H1 (cell line): ENCODE results near the gene TPH2. TPM values are rescaled to one million over a fixed set of nuclear protein-coding genes. Genes with fewer than 3 reads are reported as not detected.

Experiments used
- CTCF ChIA-PET: fragments of 300-600 bp; sonication (Branson Sonifier 250); formaldehyde crosslinking; loops from one replicate; lab custom pipeline; 2021; ENCODE audit not compliant: partially characterized antibody; lab: Charles Lee
- POLR2A ChIA-PET: fragments of 300-600 bp; sonication (Branson Sonifier 250); formaldehyde crosslinking; loops from one replicate; lab custom pipeline; 2021; ENCODE audit warnings: inconsistent platforms; ENCODE audit not compliant: partially characterized antibody; lab: Charles Lee
- DNase-seq, 2 experiments: peaks; one replicate each; pipeline versions ENCODE4 v3.0.0 to v3.0.0-alpha.2; 2010 to 2022; ENCODE audit warnings: low spot score in 2 of 2, low read depth in 1 of 2, mixed read lengths in 1 of 2
- FAIRE-seq: peaks from 2 replicates; lab custom pipeline; 2011; peaks lifted over from hg19 to GRCh38; lab: Jason Lieb, UNC
- H2AFZ ChIP-seq: 2 replicates; pipeline ENCODE4 v1.8.1; 2012; ENCODE audit warnings: low read length, inconsistent platforms
- H2AK5ac ChIP-seq: 2 replicates; pipeline ENCODE4 v1.6.1; 2013; ENCODE audit warnings: low read depth, low read length
- H2BK120ac ChIP-seq: replicated peaks from 2 replicates; pipeline ENCODE3; 2013; ENCODE audit warnings: low read depth, low read length, inconsistent platforms
- H2BK12ac ChIP-seq: 2 replicates; pipeline ENCODE4 v1.6.1; 2013; ENCODE audit warnings: low read depth, low read length
- H2BK15ac ChIP-seq: 2 replicates; pipeline ENCODE4 v1.6.1; 2013; ENCODE audit warnings: low read length
- H2BK20ac ChIP-seq: 2 replicates; pipeline ENCODE4 v1.6.1; 2013; ENCODE audit warnings: low read length
- H2BK5ac ChIP-seq: 2 replicates; pipeline ENCODE4 v1.6.1; 2013; ENCODE audit warnings: low read depth, low read length
- H3K14ac ChIP-seq: 2 replicates; pipeline ENCODE4 v1.6.1; 2013; ENCODE audit warnings: inconsistent platforms; ENCODE audit not compliant: insufficient read length
- H3K18ac ChIP-seq: 2 replicates; pipeline ENCODE4 v1.6.1; 2013; ENCODE audit warnings: low read length; ENCODE audit errors: extremely low read depth
- H3K23ac ChIP-seq: 2 replicates; pipeline ENCODE4 v1.6.1; 2013; ENCODE audit warnings: inconsistent platforms; ENCODE audit not compliant: insufficient read length
- H3K23me2 ChIP-seq: 2 replicates; pipeline ENCODE4 v1.6.1; 2013; ENCODE audit warnings: low read depth, low read length
- H3K27ac ChIP-seq: 2 replicates; pipeline ENCODE4 v1.6.1; 2011; ENCODE audit warnings: low read depth, low read length, inconsistent platforms
- H3K27me3 ChIP-seq, 4 experiments: replicated peaks in 1 of 4; 1 replicate in 1 of 4; 2 replicates in 3 of 4; pipeline versions ENCODE4 v1.6.1 to v1.8.1; 2011 to 2013; ENCODE audit warnings: low read length in 3 of 4, mild to moderate bottlenecking in 3 of 4, inconsistent platforms in 2 of 4, mixed read lengths in 2 of 4, moderate library complexity in 1 of 4; ENCODE audit not compliant: control insufficient read depth in 3 of 4, insufficient read depth in 3 of 4; ENCODE audit errors: extremely low read depth in 1 of 4
- H3K36me3 ChIP-seq, 4 experiments: 2 replicates each; pipeline versions ENCODE4 v1.6.1 to v1.8.1; 2011 to 2013; ENCODE audit warnings: mild to moderate bottlenecking in 4 of 4, low read length in 3 of 4, moderate library complexity in 2 of 4, control low read depth in 1 of 4, inconsistent platforms in 1 of 4; ENCODE audit not compliant: insufficient read depth in 4 of 4, control insufficient read depth in 2 of 4
- H3K4ac ChIP-seq: replicated peaks from 2 replicates; pipeline ENCODE3; 2013; ENCODE audit warnings: low read length, low read depth, mixed read lengths, inconsistent platforms; ENCODE audit not compliant: insufficient read length
- H3K4me1 ChIP-seq, 4 experiments: replicated peaks in 1 of 4; 1 replicate in 1 of 4; 2 replicates in 3 of 4; pipeline versions ENCODE4 v1.6.1 to v1.8.1; 2011 to 2013; ENCODE audit warnings: low read length in 3 of 4, inconsistent platforms in 2 of 4, mixed read lengths in 1 of 4; ENCODE audit not compliant: insufficient read depth in 4 of 4, control insufficient read depth in 3 of 4
- H3K4me2 ChIP-seq, 2 experiments: 2 replicates each; pipeline versions ENCODE4 v1.6.1 to v1.8.1; 2011 to 2013; ENCODE audit warnings: low read depth in 2 of 2, low read length in 2 of 2, control low read depth in 1 of 2, inconsistent platforms in 1 of 2, mild to moderate bottlenecking in 1 of 2; ENCODE audit not compliant: insufficient read depth in 1 of 2
- H3K4me3 ChIP-seq, 4 experiments: fragments of 200-600, 300-600 bp in 1 of 4; sonication (generic), shearing (Covaris generic), sonication (Bioruptor Twin) in 1 of 4; 2 replicates each; pipeline versions ENCODE4 v1.5.1 to v1.8.1; 2011 to 2016; ENCODE audit warnings: low read length in 4 of 4, low read depth in 3 of 4, control low read depth in 2 of 4, inconsistent platforms in 2 of 4, mild to moderate bottlenecking in 2 of 4, mixed read lengths in 1 of 4, moderate library complexity in 1 of 4; ENCODE audit not compliant: insufficient read depth in 2 of 4; ENCODE audit errors: extremely low read depth in 1 of 4
- H3K56ac ChIP-seq: replicated peaks from 2 replicates; pipeline ENCODE3; 2013; ENCODE audit warnings: low read depth, mild to moderate bottlenecking, mixed read lengths, low read length, inconsistent platforms; ENCODE audit not compliant: insufficient read length
- H3K79me1 ChIP-seq: 2 replicates; pipeline ENCODE4 v1.6.1; 2013; ENCODE audit warnings: low read depth, low read length, control low read depth
- H3K79me2 ChIP-seq, 2 experiments: 2 replicates each; pipeline versions ENCODE4 v1.6.1 to v1.8.1; 2012 to 2013; ENCODE audit warnings: low read length in 2 of 2, mild to moderate bottlenecking in 2 of 2, inconsistent platforms in 1 of 2; ENCODE audit not compliant: insufficient read depth in 2 of 2, control insufficient read depth in 1 of 2
- H3K9ac ChIP-seq, 4 experiments: replicated peaks in 1 of 4; 1 replicate in 1 of 4; 2 replicates in 3 of 4; pipeline versions ENCODE4 v1.6.1 to v1.8.1; 2011 to 2013; ENCODE audit warnings: low read depth in 3 of 4, low read length in 3 of 4, control low read depth in 2 of 4, mild to moderate bottlenecking in 2 of 4, moderate library complexity in 2 of 4, inconsistent platforms in 1 of 4; ENCODE audit errors: extremely low read depth in 1 of 4
- H3K9me3 ChIP-seq, 2 experiments: 2 replicates each; pipeline versions ENCODE4 v1.6.1 to v1.8.1; 2012 to 2013; ENCODE audit warnings: mild to moderate bottlenecking in 2 of 2, moderate library complexity in 2 of 2, control low read depth in 1 of 2, inconsistent platforms in 1 of 2, low read depth in 1 of 2, low read length in 1 of 2, mixed read lengths in 1 of 2; ENCODE audit not compliant: insufficient read depth in 2 of 2
- H4K20me1 ChIP-seq, 2 experiments: replicated peaks in 1 of 2; 2 replicates each; pipeline versions ENCODE3 to v1.8.1; 2011 to 2013; ENCODE audit warnings: inconsistent platforms in 2 of 2, low read length in 2 of 2, mild to moderate bottlenecking in 1 of 2; ENCODE audit not compliant: insufficient read depth in 2 of 2, control insufficient read depth in 1 of 2
- H4K5ac ChIP-seq: 2 replicates; pipeline ENCODE4 v1.6.1; 2013; ENCODE audit warnings: low read length, low read depth, mixed read lengths, inconsistent platforms; ENCODE audit not compliant: insufficient read length
- H4K8ac ChIP-seq: 2 replicates; pipeline ENCODE4 v1.8.0; 2013; ENCODE audit warnings: mild to moderate bottlenecking, moderate library complexity, low read length, inconsistent platforms; ENCODE audit not compliant: insufficient read depth; ENCODE audit errors: extremely low read depth
- H4K91ac ChIP-seq: replicated peaks from 2 replicates; pipeline ENCODE3; 2013; ENCODE audit warnings: low read length, mixed read lengths, inconsistent platforms; ENCODE audit not compliant: insufficient read length
- MAFK ChIP-seq: IDR thresholded peaks from 2 replicates; pipeline ENCODE4 v1.6.1; 2012; ENCODE audit warnings: low read depth, mild to moderate bottlenecking, improper control_type of control experiment, low read length
- NRF1 ChIP-seq: IDR thresholded peaks from 2 replicates; pipeline ENCODE4 v1.6.1; 2011; ENCODE audit warnings: mild to moderate bottlenecking, low read depth, low read length, improper control_type of control experiment
- SP2 ChIP-seq: IDR thresholded peaks from 2 replicates; pipeline ENCODE4 v1.6.1; 2012; ENCODE audit warnings: mild to moderate bottlenecking, low read length, inconsistent platforms
- SUZ12 ChIP-seq: fragments of 200-600 bp; sonication (generic); IDR thresholded peaks from 2 replicates; pipeline ENCODE4 v1.6.1; 2012; ENCODE audit warnings: mild to moderate bottlenecking, inconsistent platforms, low read length, moderate library complexity, mixed read lengths
- TAF7 ChIP-seq: optimal IDR thresholded peaks from 2 replicates; pipeline ENCODE3; 2011; ENCODE audit warnings: low read depth, mild to moderate bottlenecking, inconsistent platforms, low read length, moderate library complexity, borderline replicate concordance
- TCF12 ChIP-seq: IDR thresholded peaks from 2 replicates; pipeline ENCODE4 v1.6.1; 2011; ENCODE audit warnings: low read depth, mild to moderate bottlenecking, low read length
- WGBS, 2 experiments: shearing (Covaris generic) in 1 of 2; methylation state at CpG; one replicate each; pipeline versions ENCODE4 v1.1.6 to v1.1.7; 2013 to 2015; ENCODE audit warnings: low lambda C conversion rate in 2 of 2, mixed read lengths in 2 of 2, inconsistent platforms in 1 of 2, low coverage in 1 of 2, missing lambda C conversion rate in 1 of 2; ENCODE audit not compliant: insufficient replicate concordance in 2 of 2, insufficient coverage in 1 of 2, insufficient read length in 1 of 2; ENCODE audit errors: extremely low coverage in 1 of 2, missing lambda C conversion rate in 1 of 2; 5-methylcytosine and 5-hydroxymethylcytosine counted together
- polyA plus RNA-seq, 7 experiments: library from polyadenylated mRNA; depleted of rRNA in 3 of 7; stranded (reverse) in 5 of 7; unstranded in 2 of 7; fragments of >200 nt in 5 of 7; fragments of 200-250 nt in 2 of 7; gene quantifications; 1 replicate in 5 of 7; 2 replicates in 1 of 7; 4 replicates in 1 of 7; pipeline versions ENCODE4 v1.2.1 to v1.2.3, GENCODE V29; 2011 to 2013; ENCODE audit warnings: missing spikeins in 2 of 7, mixed read lengths in 2 of 7
- total RNA-seq: library from RNA; stranded (reverse); fragmentation: NEBNext Ultra II Directional; extraction: Animal tissue kit (Norgen Biotek cat#: 25700); gene quantifications from 2 replicates; pipeline ENCODE4 v1.2.1, GENCODE V29; 2021
- TF ChIP-seq, protein P1 (sequence below), 3 experiments: IDR thresholded peaks; 1 replicate in 2 of 3; 2 replicates in 1 of 3; pipeline versions ENCODE4 v1.5.1 to v1.6.1; 2011; ENCODE audit warnings: low read length in 3 of 3, mild to moderate bottlenecking in 3 of 3, inconsistent platforms in 2 of 3, low read depth in 1 of 3, moderate library complexity in 1 of 3; ENCODE audit not compliant: insufficient read depth in 1 of 3; ENCODE audit errors: control extremely low read depth in 1 of 3

TPH2 gene
- total and polyA plus RNA-seq, 2 of the 8 experiments (the other 6 are each of a cell fraction or from before 2014, with no cell fraction given): 0.57 to 1.1 TPM

DNA sequence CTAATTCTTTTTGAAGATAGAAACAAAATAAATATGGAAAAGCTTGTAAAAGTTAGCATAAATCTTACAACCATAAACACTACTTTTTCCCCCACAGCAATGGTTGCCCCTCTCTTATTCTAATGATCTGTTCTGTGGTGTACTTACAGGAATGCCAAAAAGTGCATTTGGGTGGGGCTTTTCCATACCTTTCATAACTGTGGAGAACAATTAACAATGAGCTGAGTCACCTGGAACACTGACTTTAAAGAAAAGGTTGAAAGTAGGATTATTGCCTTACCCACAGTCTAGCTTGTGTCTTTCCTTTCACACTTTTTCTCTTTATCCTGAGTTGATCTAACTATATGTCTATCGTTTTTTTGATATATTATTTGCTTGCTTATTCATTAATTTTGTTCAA lies 86.9 kb downstream of the TPH2 start:
- ChIA-PET POLR2A (no interaction called here), CTCF (interaction anchor here (0.8 to 2.5 kb wide), 7 partner anchors 9 to 320 kb away, joined by 3 to 9 read pairs (median 4); partner anchors contain the start of gene TRHDE)
- Histone ChIP-seq H3K18ac (no peak overlapping the region), H2AK5ac (no peak overlapping the region), H3K4me3 (no peak overlapping the region), H2BK15ac (no peak overlapping the region), H3K9ac (no peak overlapping the region), H4K20me1 (no peaks in the 10 kb centered on the region), H2AFZ (no peak overlapping the region), H4K5ac (no peak overlapping the region), H4K91ac (no peak overlapping the region), H3K79me1 (no peaks in the 10 kb centered on the region), H4K8ac (no peak overlapping the region), H3K27me3 (no peaks in the 10 kb centered on the region), H3K23ac (no peak overlapping the region), H3K9me3 (no peaks in the 10 kb centered on the region), H3K27ac (no peak overlapping the region), H2BK20ac (no peak overlapping the region), H3K79me2 (no peaks in the 10 kb centered on the region), H2BK120ac (no peak overlapping the region), H3K4me2 (no peak overlapping the region), H3K23me2 (no peaks in the 10 kb centered on the region; the same call in 1 of the 2 replicates), H2BK12ac (no peak overlapping the region), H3K56ac (no peak overlapping the region), H3K36me3 (no peaks in the 10 kb centered on the region), H3K4ac (no peak overlapping the region), H3K4me1 (no peaks in the 10 kb centered on the region), H3K14ac (no peak overlapping the region), H2BK5ac (no peak overlapping the region)
- WGBS, 2 experiments: 93% methylated on average over 1 of the region's 1 CpG; no CpG with 5 or more reads in 1 of the 2 experiments
- DNase-seq (no peak), FAIRE-seq (no peak)
- TF ChIP-seq TAF7 (no peak), TCF12 (no peak), MAFK (no peak), NRF1 (no peak), SP2 (no peak), SUZ12 (no peak)
- TF ChIP-seq, protein P1, sequence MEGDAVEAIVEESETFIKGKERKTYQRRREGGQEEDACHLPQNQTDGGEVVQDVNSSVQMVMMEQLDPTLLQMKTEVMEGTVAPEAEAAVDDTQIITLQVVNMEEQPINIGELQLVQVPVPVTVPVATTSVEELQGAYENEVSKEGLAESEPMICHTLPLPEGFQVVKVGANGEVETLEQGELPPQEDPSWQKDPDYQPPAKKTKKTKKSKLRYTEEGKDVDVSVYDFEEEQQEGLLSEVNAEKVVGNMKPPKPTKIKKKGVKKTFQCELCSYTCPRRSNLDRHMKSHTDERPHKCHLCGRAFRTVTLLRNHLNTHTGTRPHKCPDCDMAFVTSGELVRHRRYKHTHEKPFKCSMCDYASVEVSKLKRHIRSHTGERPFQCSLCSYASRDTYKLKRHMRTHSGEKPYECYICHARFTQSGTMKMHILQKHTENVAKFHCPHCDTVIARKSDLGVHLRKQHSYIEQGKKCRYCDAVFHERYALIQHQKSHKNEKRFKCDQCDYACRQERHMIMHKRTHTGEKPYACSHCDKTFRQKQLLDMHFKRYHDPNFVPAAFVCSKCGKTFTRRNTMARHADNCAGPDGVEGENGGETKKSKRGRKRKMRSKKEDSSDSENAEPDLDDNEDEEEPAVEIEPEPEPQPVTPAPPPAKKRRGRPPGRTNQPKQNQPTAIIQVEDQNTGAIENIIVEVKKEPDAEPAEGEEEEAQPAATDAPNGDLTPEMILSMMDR (IDR thresholded peaks at IDR 0.05; ENCODE audit: control extremely low read depth in 1 of 3, insufficient read depth in 1 of 3, low read depth in 1 of 3, low read length in 3 of 3): no peak
